Esophagus (tissue), 2 donors: ENCODE data around the gene KXD1. TPM values are rescaled to one million over a fixed set of nuclear protein-coding genes. Genes with fewer than 3 reads are reported as not detected.

Experiments used
- H3K27ac ChIP-seq, 2 donors: one replicate each; pipeline ENCODE4 v1.5.1; 2013; ENCODE audit warnings: low read depth in 2 of 2, mild to moderate bottlenecking in 2 of 2, inconsistent platforms in 1 of 2, low read length in 1 of 2, moderate library complexity in 1 of 2
- H3K27me3 ChIP-seq, 2 donors: one replicate each; pipeline ENCODE4 v1.6.1; 2013; ENCODE audit warnings: low read length in 2 of 2, control low read depth in 1 of 2, mild to moderate bottlenecking in 1 of 2; ENCODE audit not compliant: insufficient read depth in 2 of 2, control insufficient read depth in 1 of 2
- H3K36me3 ChIP-seq, 2 donors: one replicate each; pipeline ENCODE4 v1.6.1; 2013; ENCODE audit warnings: low read length in 1 of 2; ENCODE audit not compliant: control insufficient read depth in 2 of 2, insufficient read depth in 2 of 2
- H3K4me1 ChIP-seq, 2 donors: one replicate each; pipeline ENCODE4 v1.6.1; 2013; ENCODE audit warnings: low read length in 1 of 2; ENCODE audit not compliant: control insufficient read depth in 2 of 2, insufficient read depth in 2 of 2
- H3K4me3 ChIP-seq, 2 donors: one replicate each; pipeline ENCODE4 v1.5.1; 2013; ENCODE audit warnings: low read length in 2 of 2, mild to moderate bottlenecking in 2 of 2, low read depth in 1 of 2, moderate library complexity in 1 of 2
- H3K9me3 ChIP-seq, 2 donors: one replicate each; pipeline ENCODE4 v1.6.1; 2013; ENCODE audit warnings: mild to moderate bottlenecking in 2 of 2, low read depth in 1 of 2, low read length in 1 of 2, moderate library complexity in 1 of 2; ENCODE audit not compliant: control insufficient read depth in 2 of 2, insufficient read depth in 1 of 2
- WGBS, 2 donors: extraction: QIAGEN DNeasy Blood & Tissue Kit; methylation state at CpG; one replicate each; pipeline ENCODE4 v1.1.7; 2013; 5-methylcytosine and 5-hydroxymethylcytosine counted together
- polyA plus RNA-seq, 2 donors: library from polyadenylated mRNA; stranded (reverse); fragments of 200-250 nt; gene quantifications; one replicate each; pipeline ENCODE4 v1.2.3, GENCODE V29; 2013
- donor health status: healthy with polysubstance abuse.
- donor health status: Bipolar disorder and iron deficiency.

KXD1 gene
- polyA plus RNA-seq, 2 donors, result 43.7 to 68.1 TPM

DNA sequence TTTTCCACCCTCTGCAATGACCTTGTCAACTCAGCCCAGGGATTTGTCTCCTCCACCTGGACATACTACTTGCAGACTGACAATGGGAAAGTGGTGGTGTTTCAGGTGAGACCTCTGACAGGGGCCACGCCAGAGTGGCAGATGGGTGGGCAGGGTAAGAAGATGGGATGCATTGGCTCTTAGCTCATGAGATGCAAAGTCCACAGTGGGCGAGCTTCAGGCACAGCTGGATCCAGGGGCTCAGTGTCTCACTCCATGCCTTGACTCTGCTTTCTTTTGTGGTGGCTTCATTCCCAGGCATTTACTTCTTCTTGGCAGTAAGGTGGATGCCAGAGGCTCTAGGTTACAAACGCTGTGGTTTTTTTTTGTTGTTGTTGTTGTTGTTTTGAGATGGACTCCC lies 58.4 kb downstream of the KXD1 start:
- 83 to 86% methylated on average over 3 of the region's 3 CpGs for WGBS, 2 donors
- Histone ChIP-seq H3K27ac (no peak overlapping the region), H3K4me1 (peaks cover 10 to 12% of the 10 kb centered on the region in 2 donors), H3K4me3 (no peak overlapping the region), H3K9me3 (peaks cover 2 to 6% of the 10 kb centered on the region in 2 donors), H3K36me3 (no peaks in the 10 kb centered on the region), H3K27me3 (peaks cover 0 to 25% of the 10 kb centered on the region in 2 donors)

DNA sequence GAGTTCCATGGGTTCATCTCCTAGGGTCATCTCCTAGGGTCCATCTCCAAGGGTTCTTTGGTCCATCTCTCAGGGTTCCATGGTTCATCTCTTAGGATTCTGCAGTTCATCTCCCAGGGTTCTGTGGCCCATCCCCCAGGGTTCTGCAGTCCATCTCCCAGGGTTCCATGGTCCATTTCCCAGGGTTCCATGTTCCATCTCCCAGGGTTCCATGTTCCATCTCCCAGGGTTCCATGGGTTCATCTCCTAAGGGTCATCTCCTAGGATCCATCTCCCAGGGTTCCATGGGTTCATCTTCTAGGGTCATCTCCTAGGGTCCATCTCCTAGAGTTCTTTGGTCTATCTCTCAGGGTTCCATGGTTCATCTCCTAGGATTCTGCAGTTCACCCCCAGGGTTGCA lies 59.9 kb downstream of the KXD1 start:
- peaks cover 0 to 15% of the 10 kb centered on the region in 2 donors for H3K27me3 ChIP-seq
- no peak overlapping the region for H3K4me3 ChIP-seq

DNA sequence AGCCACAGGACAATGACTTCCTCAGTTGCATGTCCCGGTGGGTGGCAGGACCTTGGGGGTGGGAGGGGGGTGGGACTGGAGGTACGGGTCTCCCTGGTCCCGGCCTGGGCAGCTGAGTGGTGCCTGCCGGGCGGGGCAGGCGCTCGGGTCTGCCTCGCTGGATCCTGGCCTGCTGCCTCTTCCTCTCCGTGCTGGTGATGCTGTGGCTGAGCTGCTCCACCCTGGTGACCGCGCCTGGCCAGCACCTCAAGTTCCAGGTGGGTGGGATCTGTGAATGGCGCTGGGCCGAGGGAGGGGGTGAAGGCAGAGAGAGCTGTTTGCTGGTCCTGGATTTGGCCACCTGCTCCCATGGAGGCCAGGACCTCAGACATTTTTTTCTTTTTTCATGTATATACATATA lies 60.6 kb downstream of the KXD1 start:
- Histone ChIP-seq H3K9me3 (peaks cover 2 to 6% of the 10 kb centered on the region in 2 donors), H3K27ac (no peak overlapping the region), H3K27me3 (peaks cover 0 to 11% of the 10 kb centered on the region in 2 donors), H3K4me3 (no peak overlapping the region), H3K4me1 (no peaks in the 10 kb centered on the region), H3K36me3 (no peaks in the 10 kb centered on the region)
- 83 to 94% methylated on average over 13 of the region's 13 CpGs for WGBS, 2 donors

More for the DNA sequence above, 59.9 kb downstream of the KXD1 start:
- Histone ChIP-seq H3K36me3 (no peaks in the 10 kb centered on the region), H3K9me3 (peaks cover 2 to 6% of the 10 kb centered on the region in 2 donors), H3K4me1 (peaks cover 4 to 5% of the 10 kb centered on the region in 2 donors), H3K27ac (no peak overlapping the region)

Other genes starting within 250 kb of the KXD1 start
- 100 to 1,000 TPM in 1 of 2 donors, 10 to 100 TPM in 1; 96.9 to 113 TPM for gene LSM4, start 234.8 kb upstream of the KXD1 start, polyA plus RNA-seq
- gene PGPEP1, start 217.3 kb upstream of the KXD1 start, polyA plus RNA-seq, result 1 to 10 TPM; 1.8 to 1.9 TPM
- gene GDF15, start 171.7 kb upstream of the KXD1 start, polyA plus RNA-seq, result 1 to 10 TPM in 1 of 2 donors, under 1 TPM in 1; 0.24 to 2.8 TPM
- gene LRRC25, start 160.2 kb upstream of the KXD1 start, polyA plus RNA-seq, result under 1 TPM; 0.55 to 0.66 TPM
- gene SSBP4, start 138.5 kb upstream of the KXD1 start, polyA plus RNA-seq, result 10 to 100 TPM; 25.4 to 25.9 TPM
- 10 to 100 TPM; 17.5 to 42.7 TPM for gene ISYNA1, start 119.7 kb upstream of the KXD1 start, polyA plus RNA-seq
- gene ELL, start 35.8 kb upstream of the KXD1 start, polyA plus RNA-seq, result 1 to 10 TPM; 7.1 to 9.1 TPM
- 100 to 1,000 TPM; 175 to 269 TPM for gene FKBP8, start 14.3 kb upstream of the KXD1 start, polyA plus RNA-seq
- 1,000 to 10,000 TPM in 1 of 2 donors, 100 to 1,000 TPM in 1; 709 to 1,325 TPM for gene UBA52, start 14.0 kb downstream of the KXD1 start, polyA plus RNA-seq
- gene REX1BD, start 30.9 kb downstream of the KXD1 start, polyA plus RNA-seq, result 10 to 100 TPM; 48.4 to 59.0 TPM
- gene CRLF1, start 48.9 kb downstream of the KXD1 start, polyA plus RNA-seq, result 10 to 100 TPM in 1 of 2 donors, 1 to 10 TPM in 1; 2.8 to 11.1 TPM
- under 1 TPM; 0.41 to 0.71 TPM for gene TMEM59L, start 55.0 kb downstream of the KXD1 start, polyA plus RNA-seq
- gene KLHL26, start 79.2 kb downstream of the KXD1 start, polyA plus RNA-seq, result 1 to 10 TPM; 1.8 to 2.0 TPM
- gene CRTC1, start 125.8 kb downstream of the KXD1 start, polyA plus RNA-seq, result 1 to 10 TPM; 2.1 to 4.0 TPM
- 1 to 10 TPM in 1 of 2 donors, under 1 TPM in 1; 0.71 to 4.0 TPM for gene COMP, start 233.4 kb downstream of the KXD1 start, polyA plus RNA-seq